ENCODE data around the gene CYSTM1. TPM values are rescaled to one million over a fixed set of nuclear protein-coding genes. Genes with fewer than 3 reads are reported as not detected.
A peak's percentile ranks its signal among the peaks of the same experiment; 100 is the strongest.

Gene CYSTM1
- polyA plus RNA-seq, 3 donors from 2014 or later = 3.9 to 11.0 (median 7.1) TPM

DNA sequence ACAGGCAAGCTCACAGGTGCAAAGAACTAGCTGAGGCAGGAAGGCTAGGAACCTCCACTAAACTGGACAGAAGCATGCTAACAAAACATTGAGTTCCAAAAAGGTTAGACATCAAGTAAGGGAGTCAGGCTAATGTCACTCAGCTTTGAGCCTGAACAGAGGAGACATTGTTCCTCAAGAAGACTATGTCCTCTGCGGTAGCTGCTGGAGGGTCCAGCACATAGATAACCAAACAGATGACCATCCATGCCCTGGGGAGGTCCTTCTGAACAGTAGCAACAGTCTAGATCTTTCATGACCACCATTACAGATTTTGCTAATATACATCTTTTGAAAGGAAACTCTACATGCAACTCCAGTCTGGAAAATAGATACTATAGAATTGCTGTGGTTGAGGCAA lies 57.7 kb downstream of the CYSTM1 start:
- Mint-ChIP-seq H3K27ac (no peak overlapping the region), H3K27me3 (ENCODE audit: low read depth in 3 of 3) (peaks cover 1 to 4% (median 2%) of the 10 kb centered on the region in 3 donors), H3K4me1 (no peaks in the 10 kb centered on the region), H3K36me3 (no peaks in the 10 kb centered on the region), H3K4me3 (no peak overlapping the region), H3K9me3 (no peaks in the 10 kb centered on the region)
- no peak for DNase-seq

DNA sequence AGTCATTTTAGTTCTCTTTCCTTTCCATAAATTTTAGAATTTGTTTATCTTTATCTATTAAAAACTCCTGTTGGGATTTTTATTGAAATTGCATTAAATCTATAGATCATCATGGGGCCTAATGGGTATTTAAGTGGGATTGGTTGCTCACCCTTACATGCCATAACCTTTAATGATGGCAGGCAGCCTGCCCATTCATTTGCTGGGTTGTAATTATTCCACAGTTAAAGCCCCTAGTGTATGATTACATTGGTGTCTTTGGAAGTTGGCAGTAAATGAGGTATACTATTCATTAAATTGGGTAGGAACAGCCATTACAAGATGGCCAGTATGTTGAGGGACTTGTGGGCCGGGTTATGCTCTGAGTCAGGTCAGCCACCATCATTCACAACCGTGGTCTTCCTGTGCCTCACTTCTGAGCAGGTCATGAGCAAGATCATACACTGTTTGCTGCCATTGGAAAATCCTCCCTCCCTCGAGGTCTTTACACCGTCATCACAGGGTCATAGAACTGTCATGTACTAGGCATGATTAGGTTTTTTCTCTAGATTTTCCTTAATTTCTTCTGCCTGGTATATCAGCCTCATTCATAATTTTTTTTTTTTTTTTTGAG lies 59.5 kb downstream of the CYSTM1 start:
- Mint-ChIP-seq H3K27me3 (ENCODE audit: low read depth in 3 of 3) (peaks cover 1 to 3% (median 2%) of the 10 kb centered on the region in 3 donors), H3K9me3 (no peaks in the 10 kb centered on the region), H3K4me3 (no peak overlapping the region), H3K4me1 (no peaks in the 10 kb centered on the region), H3K36me3 (no peaks in the 10 kb centered on the region), H3K27ac (no peak overlapping the region)
- no peak for DNase-seq

GRCh38 chr5:140235791-140236551 lies 61.0 kb downstream of the CYSTM1 start:
- H3K27ac Mint-ChIP-seq = no peak overlapping the region

GRCh38 chr5:140236891-140237598 lies 62.1 kb downstream of the CYSTM1 start:
- Mint-ChIP-seq H3K36me3 (no peaks in the 10 kb centered on the region), H3K27me3 (ENCODE audit: low read depth in 3 of 3) (peaks cover 0 to 2% (median 2%) of the 10 kb centered on the region in 3 donors), H3K27ac (no peak overlapping the region), H3K4me3 (no peak overlapping the region), H3K4me1 (no peaks in the 10 kb centered on the region), H3K9me3 (no peaks in the 10 kb centered on the region)
- no peak for DNase-seq

More at GRCh38 chr5:140235791-140236551, 61.0 kb downstream of the CYSTM1 start:
- no peaks in the 10 kb centered on the region for H3K4me1 Mint-ChIP-seq
- H3K27me3 Mint-ChIP-seq (ENCODE audit: low read depth in 3 of 3) = peaks cover 0 to 2% (median 1%) of the 10 kb centered on the region in 3 donors
- no peak overlapping the region for H3K4me3 Mint-ChIP-seq
- no peaks in the 10 kb centered on the region for H3K36me3 Mint-ChIP-seq
- DNase-seq = no peak
- no peaks in the 10 kb centered on the region for H3K9me3 Mint-ChIP-seq

GRCh38 chr5:140238756-140239155 lies 63.8 kb downstream of the CYSTM1 start:
- Mint-ChIP-seq H3K27ac (no peak overlapping the region), H3K9me3 (no peaks in the 10 kb centered on the region), H3K4me3 (no peak overlapping the region), H3K36me3 (no peaks in the 10 kb centered on the region), H3K4me1 (no peaks in the 10 kb centered on the region), H3K27me3 (ENCODE audit: low read depth in 3 of 3) (peaks cover 0 to 2% (median 0%) of the 10 kb centered on the region in 3 donors)
- no peak for DNase-seq

DNA sequence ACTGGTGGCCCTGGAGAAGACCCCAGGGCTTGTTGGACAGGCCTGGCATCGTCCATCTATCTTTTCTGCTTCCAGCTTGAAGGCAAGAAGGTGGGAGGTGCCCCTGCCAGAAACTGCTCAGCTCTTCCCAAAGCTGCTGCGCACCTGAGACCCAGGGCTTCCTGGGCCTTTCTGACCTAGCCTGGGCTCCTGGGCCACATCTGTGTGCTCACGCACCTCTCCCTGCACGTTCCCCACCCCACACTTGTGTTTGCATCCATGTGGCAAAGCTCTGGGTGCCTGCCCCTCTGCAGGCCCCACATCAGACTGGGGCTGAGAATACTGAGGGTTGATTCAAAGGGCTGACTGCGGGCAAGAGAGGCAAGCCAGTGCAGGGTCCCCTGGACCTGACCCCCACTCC lies 64.5 kb downstream of the CYSTM1 start:
- peaks cover 0 to under 1% (median 0%) of the 10 kb centered on the region in 3 donors for H3K36me3 Mint-ChIP-seq
- H3K4me1 Mint-ChIP-seq = peaks cover under 1 to 1% of the 10 kb centered on the region in 2 donors
- H3K4me3 Mint-ChIP-seq = no peak overlapping the region

GRCh38 chr5:140239939-140240700 lies 65.1 kb downstream of the CYSTM1 start:
- Mint-ChIP-seq H3K4me1 (peaks cover 7 to 8% of the 10 kb centered on the region in 2 donors), H3K27me3 (ENCODE audit: low read depth in 3 of 3) (peaks cover 0 to 2% (median 0%) of the 10 kb centered on the region in 3 donors), H3K4me3 (no peak overlapping the region), H3K27ac (no peak overlapping the region), H3K36me3 (peaks cover 0 to 7% (median 6%) of the 10 kb centered on the region in 3 donors), H3K9me3 (no peaks in the 10 kb centered on the region)
- DNase-seq = peak; percentile 8 to 17 (median 16)

More for the DNA sequence above, 64.5 kb downstream of the CYSTM1 start:
- peaks cover 0 to 2% (median 0%) of the 10 kb centered on the region in 3 donors for H3K27me3 Mint-ChIP-seq (ENCODE audit: low read depth in 3 of 3)
- no peak for DNase-seq
- H3K27ac Mint-ChIP-seq = no peak overlapping the region
- no peaks in the 10 kb centered on the region for H3K9me3 Mint-ChIP-seq

- no peaks in the 10 kb centered on the region for H3K9me3 Mint-ChIP-seq
- peaks cover 0 to 2% (median 0%) of the 10 kb centered on the region in 3 donors for H3K27me3 Mint-ChIP-seq (ENCODE audit: low read depth in 3 of 3)
- no peak for DNase-seq
- no peak overlapping the region for H3K27ac Mint-ChIP-seq
- peaks cover 7 to 9% of the 10 kb centered on the region in 2 donors for H3K4me1 Mint-ChIP-seq
- no peak overlapping the region for H3K4me3 Mint-ChIP-seq
- H3K36me3 Mint-ChIP-seq = peaks cover 0 to 10% (median 9%) of the 10 kb centered on the region in 3 donors
Observed at GRCh38 chr5:140240987-140241706, 66.2 kb downstream of the CYSTM1 start.

- no peak for DNase-seq
- peaks cover 0 to 2% (median 0%) of the 10 kb centered on the region in 3 donors for H3K27me3 Mint-ChIP-seq (ENCODE audit: low read depth in 3 of 3)
- H3K4me1 Mint-ChIP-seq = peaks cover 7 to 9% of the 10 kb centered on the region in 2 donors
- H3K4me3 Mint-ChIP-seq = no peak overlapping the region
- H3K9me3 Mint-ChIP-seq = no peaks in the 10 kb centered on the region
- H3K27ac Mint-ChIP-seq = no peak overlapping the region
- H3K36me3 Mint-ChIP-seq = peaks cover 0 to 10% (median 9%) of the 10 kb centered on the region in 3 donors
Observed at GRCh38 chr5:140242099-140242498, 67.1 kb downstream of the CYSTM1 start.

GRCh38 chr5:140242890-140243585 lies 68.0 kb downstream of the CYSTM1 start:
- Mint-ChIP-seq H3K4me1 (peaks cover 7 to 9% of the 10 kb centered on the region in 2 donors), H3K9me3 (no peaks in the 10 kb centered on the region), H3K4me3 (no peak overlapping the region), H3K27ac (no peak overlapping the region), H3K36me3 (peaks cover 0 to 10% (median 9%) of the 10 kb centered on the region in 3 donors), H3K27me3 (ENCODE audit: low read depth in 3 of 3) (peaks cover 0 to 2% (median 0%) of the 10 kb centered on the region in 3 donors)
- DNase-seq = no peak

- Mint-ChIP-seq H3K4me1 (peaks cover 7 to 9% of the 10 kb centered on the region in 2 donors), H3K4me3 (no peak overlapping the region), H3K27me3 (ENCODE audit: low read depth in 3 of 3) (peaks cover 0 to 2% (median 0%) of the 10 kb centered on the region in 3 donors), H3K27ac (no peak overlapping the region), H3K36me3 (peaks cover 0 to 10% (median 9%) of the 10 kb centered on the region in 3 donors), H3K9me3 (no peaks in the 10 kb centered on the region)
- no peak for DNase-seq
Observed at GRCh38 chr5:140243706-140244250, 68.8 kb downstream of the CYSTM1 start.

DNA sequence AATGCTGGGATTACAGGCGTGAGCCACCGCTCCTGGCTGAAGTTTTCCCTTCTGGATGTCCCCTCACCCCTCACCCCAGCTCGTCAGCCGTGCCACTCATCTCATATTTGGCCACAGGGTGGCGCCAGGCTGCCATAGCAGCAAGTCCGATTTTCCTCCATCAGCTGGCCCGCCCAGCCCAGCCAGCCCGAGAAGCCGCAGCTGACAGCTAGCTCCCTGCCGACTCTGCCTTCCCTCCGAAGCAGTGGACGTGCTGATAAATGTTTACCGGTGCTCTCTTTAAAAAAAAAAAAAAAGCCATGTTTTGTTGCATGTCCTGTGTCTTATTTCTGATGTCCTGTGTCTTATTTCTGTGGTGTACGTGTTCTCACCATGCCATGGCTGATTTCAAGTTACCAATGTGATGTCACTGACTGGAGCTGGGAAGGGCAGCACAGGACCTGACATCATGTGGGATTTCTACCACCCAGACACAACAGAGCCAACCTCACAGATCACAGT lies 69.6 kb downstream of the CYSTM1 start:
- Mint-ChIP-seq H3K4me1 (peaks cover 10 to 12% of the 10 kb centered on the region in 2 donors), H3K4me3 (no peak overlapping the region), H3K9me3 (no peaks in the 10 kb centered on the region), H3K27me3 (ENCODE audit: low read depth in 3 of 3) (peaks cover 0 to 2% (median 0%) of the 10 kb centered on the region in 3 donors), H3K36me3 (peaks cover 0 to 10% (median 9%) of the 10 kb centered on the region in 3 donors), H3K27ac (peak overlapping the region in 2 of 6 donors; percentile 31 to 35)
- peak; percentile 47 to 63 (median 57) for DNase-seq
